Dendritic cell treated with granulocyte-macrophage colony-stimulating factor and Interleukin-4, amounts not matched to agents 40 ng/mL and 50 ng/mL, for 4 days (primary cell): ENCODE data around the gene MYO5A.

Experiments
- H3K27ac Mint-ChIP-seq: one replicate; pipeline ENCODE4 v1.8.0; 2022; ENCODE audit warnings: mild to moderate bottlenecking, mixed read lengths
- H3K27me3 Mint-ChIP-seq: one replicate; pipeline ENCODE4 v1.8.0; 2022; ENCODE audit warnings: mild to moderate bottlenecking, mixed read lengths
- H3K36me3 Mint-ChIP-seq: one replicate; pipeline ENCODE4 v1.8.0; 2022; ENCODE audit warnings: low read depth, mixed read lengths
- H3K4me1 Mint-ChIP-seq: one replicate; pipeline ENCODE4 v1.8.0; 2022; ENCODE audit warnings: low read depth, mixed read lengths
- H3K4me3 Mint-ChIP-seq: one replicate; pipeline ENCODE4 v1.8.0; 2022; ENCODE audit warnings: mild to moderate bottlenecking, moderate library complexity, mixed read lengths
- H3K9me3 Mint-ChIP-seq: one replicate; pipeline ENCODE4 v1.8.0; 2022; ENCODE audit warnings: mixed read lengths
- intact Hi-C: fragments of 100-400 bp; cut with micrococcal nuclease; formaldehyde crosslinking; loops from one replicate; pipeline ENCODE4 v1.15.0; 2022

The MYO5A gene

GRCh38 chr15:52397118-52397517 is 131.6 kb downstream of the MYO5A start:
- intact Hi-C loops, result no loop called here
- H3K9me3 Mint-ChIP-seq, result no peaks in the 10 kb centered on the region
- H3K27me3 Mint-ChIP-seq, result no peaks in the 10 kb centered on the region
- peaks cover 91% of the 10 kb centered on the region for H3K36me3 Mint-ChIP-seq
- no peaks in the 10 kb centered on the region for H3K4me1 Mint-ChIP-seq
- H3K27ac Mint-ChIP-seq, result no peak overlapping the region
- H3K4me3 Mint-ChIP-seq, result no peak overlapping the region

- intact Hi-C loops, result no loop called here
- H3K9me3 Mint-ChIP-seq, result no peaks in the 10 kb centered on the region
- no peak overlapping the region for H3K27ac Mint-ChIP-seq
- peaks cover 95% of the 10 kb centered on the region for H3K36me3 Mint-ChIP-seq
- H3K27me3 Mint-ChIP-seq, result no peaks in the 10 kb centered on the region
- H3K4me1 Mint-ChIP-seq, result no peaks in the 10 kb centered on the region
- H3K4me3 Mint-ChIP-seq, result no peak overlapping the region
These were observed 134.6 kb downstream of the MYO5A start for GRCh38 chr15:52394118-52394517.

- Mint-ChIP-seq H3K27ac (no peak overlapping the region), H3K36me3 (peaks cover 96% of the 10 kb centered on the region), H3K4me3 (no peak overlapping the region), H3K27me3 (no peaks in the 10 kb centered on the region), H3K9me3 (no peaks in the 10 kb centered on the region), H3K4me1 (no peaks in the 10 kb centered on the region)
- intact Hi-C loops, result no loop called here
These were observed 136.5 kb downstream of the MYO5A start for GRCh38 chr15:52392008-52392687.

GRCh38 chr15:52391069-52391468 is 137.6 kb downstream of the MYO5A start:
- Mint-ChIP-seq H3K36me3 (peaks cover 95% of the 10 kb centered on the region), H3K9me3 (no peaks in the 10 kb centered on the region)

GRCh38 chr15:52385670-52386069 is 143.0 kb downstream of the MYO5A start:
- Mint-ChIP-seq H3K27ac (no peak overlapping the region), H3K9me3 (no peaks in the 10 kb centered on the region), H3K4me3 (no peak overlapping the region), H3K4me1 (no peaks in the 10 kb centered on the region), H3K36me3 (peaks cover 92% of the 10 kb centered on the region), H3K27me3 (no peaks in the 10 kb centered on the region)
- intact Hi-C loops, result no loop called here

More at GRCh38 chr15:52391069-52391468, 137.6 kb downstream of the MYO5A start:
- Mint-ChIP-seq H3K27me3 (no peaks in the 10 kb centered on the region), H3K4me3 (no peak overlapping the region), H3K4me1 (no peaks in the 10 kb centered on the region), H3K27ac (no peak overlapping the region)
- intact Hi-C loops, result no loop called here

GRCh38 chr15:52383100-52383588 is 145.5 kb downstream of the MYO5A start:
- Mint-ChIP-seq H3K4me3 (no peak overlapping the region), H3K9me3 (no peaks in the 10 kb centered on the region), H3K27ac (no peak overlapping the region), H3K4me1 (no peaks in the 10 kb centered on the region), H3K27me3 (no peaks in the 10 kb centered on the region), H3K36me3 (peaks cover 92% of the 10 kb centered on the region)
- intact Hi-C loops, result no loop called here

- intact Hi-C loops, result no loop called here
These were observed 146.0 kb downstream of the MYO5A start for GRCh38 chr15:52382647-52383046.

GRCh38 chr15:52379395-52380106 is 149.1 kb downstream of the MYO5A start:
- no peak overlapping the region for H3K27ac Mint-ChIP-seq
- H3K27me3 Mint-ChIP-seq, result no peaks in the 10 kb centered on the region
- H3K4me3 Mint-ChIP-seq, result no peak overlapping the region
- intact Hi-C loops, result no loop called here
- no peaks in the 10 kb centered on the region for H3K4me1 Mint-ChIP-seq
- H3K36me3 Mint-ChIP-seq, result peaks cover 99% of the 10 kb centered on the region
- H3K9me3 Mint-ChIP-seq, result no peaks in the 10 kb centered on the region

More at GRCh38 chr15:52382647-52383046, 146.0 kb downstream of the MYO5A start:
- peaks cover 92% of the 10 kb centered on the region for H3K36me3 Mint-ChIP-seq
- no peak overlapping the region for H3K27ac Mint-ChIP-seq
- no peaks in the 10 kb centered on the region for H3K27me3 Mint-ChIP-seq
- no peaks in the 10 kb centered on the region for H3K9me3 Mint-ChIP-seq
- no peak overlapping the region for H3K4me3 Mint-ChIP-seq
- no peaks in the 10 kb centered on the region for H3K4me1 Mint-ChIP-seq

- intact Hi-C loops, result no loop called here
- H3K4me1 Mint-ChIP-seq, result no peaks in the 10 kb centered on the region
- no peaks in the 10 kb centered on the region for H3K9me3 Mint-ChIP-seq
- no peak overlapping the region for H3K4me3 Mint-ChIP-seq
- H3K27me3 Mint-ChIP-seq, result no peaks in the 10 kb centered on the region
- H3K36me3 Mint-ChIP-seq, result peaks cover 98% of the 10 kb centered on the region
- no peak overlapping the region for H3K27ac Mint-ChIP-seq
These were observed 149.8 kb downstream of the MYO5A start for GRCh38 chr15:52378746-52379394.

- no peaks in the 10 kb centered on the region for H3K9me3 Mint-ChIP-seq
- no peak overlapping the region for H3K4me3 Mint-ChIP-seq
- H3K36me3 Mint-ChIP-seq, result peaks cover 89% of the 10 kb centered on the region
- H3K27me3 Mint-ChIP-seq, result no peaks in the 10 kb centered on the region
- intact Hi-C loops, result no loop called here
- peaks cover 29% of the 10 kb centered on the region for H3K4me1 Mint-ChIP-seq
- peak overlapping the region; percentile 72 for H3K27ac Mint-ChIP-seq
These were observed 158.7 kb downstream of the MYO5A start for GRCh38 chr15:52370010-52370409.

- Mint-ChIP-seq H3K4me1 (peaks cover 29% of the 10 kb centered on the region), H3K27me3 (no peaks in the 10 kb centered on the region), H3K36me3 (peaks cover 89% of the 10 kb centered on the region), H3K9me3 (no peaks in the 10 kb centered on the region), H3K27ac (no peak overlapping the region), H3K4me3 (no peak overlapping the region)
- intact Hi-C loops, result no loop called here
These were observed 159.2 kb downstream of the MYO5A start for GRCh38 chr15:52369455-52369854.

GRCh38 chr15:52369030-52369429 is 159.7 kb downstream of the MYO5A start:
- H3K9me3 Mint-ChIP-seq, result no peaks in the 10 kb centered on the region
- H3K4me1 Mint-ChIP-seq, result peaks cover 29% of the 10 kb centered on the region
- H3K27ac Mint-ChIP-seq, result peak overlapping the region; percentile 63
- no peak overlapping the region for H3K4me3 Mint-ChIP-seq
- no peaks in the 10 kb centered on the region for H3K27me3 Mint-ChIP-seq
- intact Hi-C loops, result no loop called here
- peaks cover 89% of the 10 kb centered on the region for H3K36me3 Mint-ChIP-seq

- H3K4me1 Mint-ChIP-seq, result peaks cover 32% of the 10 kb centered on the region
- no peaks in the 10 kb centered on the region for H3K9me3 Mint-ChIP-seq
- peak overlapping the region; percentile 63 for H3K27ac Mint-ChIP-seq
- H3K4me3 Mint-ChIP-seq, result no peak overlapping the region
- H3K36me3 Mint-ChIP-seq, result peaks cover 92% of the 10 kb centered on the region
- no peaks in the 10 kb centered on the region for H3K27me3 Mint-ChIP-seq
- intact Hi-C loops, result no loop called here
These were observed 160.3 kb downstream of the MYO5A start for GRCh38 chr15:52368402-52368801.

- H3K4me3 Mint-ChIP-seq, result no peak overlapping the region
- peaks cover 81% of the 10 kb centered on the region for H3K36me3 Mint-ChIP-seq
- H3K27me3 Mint-ChIP-seq, result no peaks in the 10 kb centered on the region
- no peaks in the 10 kb centered on the region for H3K9me3 Mint-ChIP-seq
- intact Hi-C loops, result loop anchor here (5.0 kb wide), 1 partner anchor 210 kb away; no protein-coding TSS in a partner anchor
- H3K27ac Mint-ChIP-seq, result peak overlapping the region; percentile 82
- peaks cover 36% of the 10 kb centered on the region for H3K4me1 Mint-ChIP-seq
These were observed 166.2 kb downstream of the MYO5A start for GRCh38 chr15:52362497-52362896.
